Measurements from ENCODE around the gene STRN3. TPM values are rescaled to one million over a fixed set of nuclear protein-coding genes. Genes with fewer than 3 reads are reported as not detected.

Gene STRN3
- total RNA-seq, 1 experiment from 2014 or later = 52.1 TPM

- Mint-ChIP-seq H3K4me3 (no peak overlapping the region), H3K9me3 (no peaks in the 10 kb centered on the region), H3K27ac (no peak overlapping the region), H3K4me1 (no peaks in the 10 kb centered on the region), H3K36me3 (ENCODE audit: insufficient read depth in 1 of 3, low read depth in 3 of 3) (peaks cover 12 to 38% (median 32%) of the 10 kb centered on the region in 3 experiments; a peak in 6 of 7 replicates), H3K27me3 (ENCODE audit: low read depth) (no peaks in the 10 kb centered on the region)
- no peak overlapping the region for H3K56ac ChIP-seq (ENCODE audit: insufficient read length, low read depth, low read length)
- H2AFZ ChIP-seq (ENCODE audit: low read length) = no peak overlapping the region
- TF ChIP-seq CTCF (conservative IDR thresholded peaks at IDR 0.05) = no peak
- H3K9me3 ChIP-seq (ENCODE audit: control insufficient read depth, low read depth, low read length) = no peaks in the 10 kb centered on the region
- H3K23ac ChIP-seq (ENCODE audit: insufficient read length, low read depth, low read length) = no peak overlapping the region
- no peak overlapping the region for H3K4me2 ChIP-seq (ENCODE audit: insufficient read depth, insufficient read length, low read length)
- no peak overlapping the region for H4K8ac ChIP-seq (replicated peaks; ENCODE audit: insufficient read length, low read depth, low read length)
- no peak overlapping the region for H4K5ac ChIP-seq (ENCODE audit: insufficient read length, low read depth, low read length)
- no peak overlapping the region for H4K91ac ChIP-seq (ENCODE audit: insufficient read length, low read depth, low read length)
- no peak overlapping the region for H2AK5ac ChIP-seq (ENCODE audit: insufficient read length, low read length)
- H2BK5ac ChIP-seq (ENCODE audit: insufficient read length, low read length) = no peak overlapping the region
- H3K23me2 ChIP-seq (ENCODE audit: insufficient read length, low read depth, low read length, poor library complexity, severe bottlenecking) = no peaks in the 10 kb centered on the region
- H3K27me3 ChIP-seq (ENCODE audit: insufficient read depth, low read length) = no peaks in the 10 kb centered on the region
- no peak overlapping the region for H3K18ac ChIP-seq (ENCODE audit: insufficient read length, low read depth, low read length)
- H3K79me1 ChIP-seq (ENCODE audit: insufficient read depth, low read depth, low read length, poor library complexity, severe bottlenecking) = no peaks in the 10 kb centered on the region
- no peak for DNase-seq
- H2BK20ac ChIP-seq (ENCODE audit: low read depth, low read length, poor library complexity, severe bottlenecking) = no peak overlapping the region
- H2BK12ac ChIP-seq (ENCODE audit: insufficient read length, low read depth, low read length) = no peak overlapping the region
- WGBS (ENCODE audit: extremely low coverage, insufficient read length, low lambda C conversion rate) = no CpG with 5 or more reads among the region's 1 CpG
- no peak overlapping the region for H3K14ac ChIP-seq (ENCODE audit: insufficient read depth, low read length)
- H4K20me1 ChIP-seq (ENCODE audit: control insufficient read depth, insufficient read depth, insufficient read length) = no peaks in the 10 kb centered on the region
- no peaks in the 10 kb centered on the region for H3K4me1 ChIP-seq (ENCODE audit: insufficient read depth, low read length)
- no peaks in the 10 kb centered on the region for H3K79me2 ChIP-seq (ENCODE audit: insufficient read depth, low read length)
- H3K9ac ChIP-seq (ENCODE audit: extremely low read depth, insufficient read length, low read length) = no peak overlapping the region
- no peak overlapping the region for H3T11ph ChIP-seq (ENCODE audit: low read length)
- H3K27ac ChIP-seq (ENCODE audit: insufficient read length, low read depth, low read length) = no peak overlapping the region
- H2BK15ac ChIP-seq (ENCODE audit: low read depth, low read length) = no peak overlapping the region
- H3K4ac ChIP-seq (ENCODE audit: low read depth, low read length) = no peak overlapping the region
- H2BK120ac ChIP-seq (ENCODE audit: low read depth, low read length, poor library complexity, severe bottlenecking) = no peak overlapping the region
These were observed 118.5 kb downstream of the STRN3 start for GRCh38 chr14:30907659-30908057.

All from H9 (cell line).